Endothelial cell of umbilical vein (primary cell): Measurements from ENCODE around the gene PDE7B. TPM values are rescaled to one million over a fixed set of nuclear protein-coding genes. Genes with fewer than 3 reads are reported as not detected.

Source experiments
- BruUV-seq: library from RNA; stranded (reverse); fragments of 400-500 nt; replicated peaks from 2 replicates; lab custom pipeline; 2021; lab: Mats Ljungman, UMichigan
- CTCF ChIA-PET: fragments of 300-600, 350-600 bp; sonication (Branson Sonifier 250); formaldehyde crosslinking; loops from one replicate; lab custom pipeline; 2021; ENCODE audit warnings: antibody characterized with exemption, inconsistent platforms; lab: Charles Lee
- POLR2A ChIA-PET: fragments of 300-600, 350-600 bp; sonication (Branson Sonifier 250); formaldehyde crosslinking; loops from one replicate; lab custom pipeline; 2021; ENCODE audit warnings: antibody characterized with exemption, inconsistent platforms; lab: Charles Lee
- DNase-seq: peaks from one replicate; pipeline ENCODE4 v3.0.0-alpha.2; 2011; ENCODE audit warnings: low read depth, low spot score
- FAIRE-seq: peaks from 2 replicates; lab custom pipeline; 2011; peaks lifted over from hg19 to GRCh38; lab: Jason Lieb, UNC
- H2AFZ ChIP-seq: 2 replicates; pipeline ENCODE4 v1.6.0; 2012; ENCODE audit warnings: low read depth, low read length, control low read depth, inconsistent platforms
- H3K27ac ChIP-seq: 2 replicates; pipeline ENCODE4 v1.5.1; 2011; ENCODE audit warnings: low read depth, mild to moderate bottlenecking, control low read depth, low read length, moderate library complexity; ENCODE audit not compliant: insufficient read depth
- H3K27me3 ChIP-seq, 2 experiments: 2 replicates each; pipeline versions ENCODE4 v1.6.0 to v1.6.1; 2011; ENCODE audit warnings: low read length in 2 of 2, mixed read lengths in 1 of 2; ENCODE audit not compliant: control insufficient read depth in 2 of 2, insufficient read depth in 2 of 2
- H3K36me3 ChIP-seq, 2 experiments: 2 replicates in 1 of 2; 3 replicates in 1 of 2; pipeline ENCODE4 v1.5.1; 2011; ENCODE audit warnings: low read length in 2 of 2, mild to moderate bottlenecking in 1 of 2, moderate library complexity in 1 of 2; ENCODE audit not compliant: control insufficient read depth in 2 of 2, insufficient read depth in 2 of 2; ENCODE audit errors: extremely low read depth in 1 of 2
- H3K4me1 ChIP-seq: 3 replicates; pipeline ENCODE4 v1.5.1; 2011; ENCODE audit warnings: mild to moderate bottlenecking, low read length; ENCODE audit not compliant: control insufficient read depth, insufficient read depth; ENCODE audit errors: extremely low read depth
- H3K4me2 ChIP-seq: 2 replicates; pipeline ENCODE4 v1.6.1; 2011; ENCODE audit warnings: low read length, control low read depth, mixed read lengths; ENCODE audit not compliant: insufficient read depth
- H3K4me3 ChIP-seq, 3 experiments: fragments of 200-600 bp in 1 of 3; sonication (generic), shearing (Covaris generic) in 1 of 3; replicated peaks in 1 of 3; 2 replicates each; pipeline ENCODE4 v1.5.1; 2011 to 2016; ENCODE audit warnings: control low read depth in 3 of 3, low read length in 3 of 3, mild to moderate bottlenecking in 2 of 3, inconsistent platforms in 1 of 3, low read depth in 1 of 3, moderate library complexity in 1 of 3; ENCODE audit not compliant: insufficient read depth in 1 of 3
- H3K79me2 ChIP-seq: 2 replicates; pipeline ENCODE4 v1.6.0; 2012; ENCODE audit warnings: low read length, inconsistent platforms; ENCODE audit not compliant: control insufficient read depth, insufficient read depth
- H3K9ac ChIP-seq: replicated peaks from 2 replicates; pipeline ENCODE3; 2011; ENCODE audit warnings: low read length, control low read depth; ENCODE audit not compliant: insufficient read depth; ENCODE audit errors: extremely low read depth
- H3K9me1 ChIP-seq: replicated peaks from 3 replicates; pipeline ENCODE4 v1.6.0; 2011; ENCODE audit warnings: mild to moderate bottlenecking, low read length; ENCODE audit not compliant: control insufficient read depth, insufficient read depth; ENCODE audit errors: extremely low read depth
- H3K9me3 ChIP-seq: replicated peaks from 2 replicates; pipeline ENCODE4 v1.5.1; 2012; ENCODE audit warnings: low read length, inconsistent platforms; ENCODE audit not compliant: control insufficient read depth, insufficient read depth
- H4K20me1 ChIP-seq: replicated peaks from 2 replicates; pipeline ENCODE3; 2011; ENCODE audit warnings: mild to moderate bottlenecking, low read length; ENCODE audit not compliant: control insufficient read depth, insufficient read depth; ENCODE audit errors: extremely low read depth
- CTCF ChIP-seq, 2 donors: IDR thresholded peaks; 1 replicate in 1 of 2; 2 replicates in 1 of 2; pipeline ENCODE4 v1.5.1; 2011; ENCODE audit warnings: low read length in 2 of 2, mild to moderate bottlenecking in 2 of 2, moderate library complexity in 2 of 2, control low read depth in 1 of 2, inconsistent platforms in 1 of 2, low read depth in 1 of 2; ENCODE audit not compliant: insufficient read depth in 1 of 2; ENCODE audit errors: extremely low read depth in 1 of 2
- EZH2 ChIP-seq: IDR thresholded peaks from 2 replicates; pipeline ENCODE4 v1.6.1; 2012; ENCODE audit warnings: borderline replicate concordance, low read depth, mild to moderate bottlenecking, moderate library complexity, low read length, inconsistent platforms; ENCODE audit not compliant: severe bottlenecking
- FOS ChIP-seq: IDR thresholded peaks from 2 replicates; pipeline ENCODE4 v1.6.1; 2011; ENCODE audit warnings: mild to moderate bottlenecking, low read length, moderate library complexity, borderline replicate concordance; ENCODE audit not compliant: insufficient read depth
- GATA2 ChIP-seq: IDR thresholded peaks from 2 replicates; pipeline ENCODE4 v1.7.0; 2011; ENCODE audit warnings: low read depth, mild to moderate bottlenecking, moderate library complexity, mixed read lengths, low read length; ENCODE audit not compliant: insufficient read length, insufficient read depth
- JUN ChIP-seq: IDR thresholded peaks from 2 replicates; pipeline ENCODE4 v1.6.1; 2011; ENCODE audit warnings: borderline replicate concordance, low read depth; ENCODE audit not compliant: insufficient read length, insufficient read depth
- MAX ChIP-seq: IDR thresholded peaks from 2 replicates; pipeline ENCODE4 v1.6.1; 2011; ENCODE audit not compliant: insufficient read depth, insufficient read length
- MYC ChIP-seq: IDR thresholded peaks from one replicate; pipeline ENCODE4 v1.6.1; 2011; ENCODE audit warnings: mild to moderate bottlenecking, low read depth, low read length
- POLR2A ChIP-seq: IDR thresholded peaks from 2 replicates; pipeline ENCODE4 v1.6.1; 2012; ENCODE audit warnings: low read depth, mild to moderate bottlenecking, control low read depth, low read length
- POLR2AphosphoS5 ChIP-seq: IDR thresholded peaks from 2 replicates; pipeline ENCODE4 v1.6.1; 2012; ENCODE audit warnings: low read depth, mild to moderate bottlenecking, control low read depth, low read length, moderate library complexity; ENCODE audit not compliant: insufficient read depth
- dilution Hi-C: fragments of 300-500 bp; cut with MboI; formaldehyde crosslinking; loops from one replicate; pipeline ENCODE4 v1.15.0; 2019; ENCODE audit warnings: low sequenced_read_pairs; ENCODE audit not compliant: extremely low pct_ligation_motif_present
- intact Hi-C: fragments of 100-400 bp; cut with micrococcal nuclease; formaldehyde crosslinking; loops from one replicate; pipeline ENCODE4 v1.10.0; 2022
- polyA plus RNA-seq, 4 experiments: library from polyadenylated mRNA; depleted of rRNA in 3 of 4; stranded (reverse) in 3 of 4; unstranded in 1 of 4; fragments of >200 nt; gene quantifications; 2 replicates each; pipeline versions ENCODE4 v1.2.1 to v1.2.3, GENCODE V29; 2011 to 2012; ENCODE audit warnings: missing spikeins in 1 of 4
- total RNA-seq: library from RNA; stranded (reverse); gene quantifications from 2 replicates; pipeline ENCODE4 v1.2.3, GENCODE V29; 2021

PDE7B gene
- total and polyA plus RNA-seq, 2 donors (not counting 3 experiments of a cell fraction or from before 2014, with no cell fraction given) = 20.6 to 25.1 TPM

DNA sequence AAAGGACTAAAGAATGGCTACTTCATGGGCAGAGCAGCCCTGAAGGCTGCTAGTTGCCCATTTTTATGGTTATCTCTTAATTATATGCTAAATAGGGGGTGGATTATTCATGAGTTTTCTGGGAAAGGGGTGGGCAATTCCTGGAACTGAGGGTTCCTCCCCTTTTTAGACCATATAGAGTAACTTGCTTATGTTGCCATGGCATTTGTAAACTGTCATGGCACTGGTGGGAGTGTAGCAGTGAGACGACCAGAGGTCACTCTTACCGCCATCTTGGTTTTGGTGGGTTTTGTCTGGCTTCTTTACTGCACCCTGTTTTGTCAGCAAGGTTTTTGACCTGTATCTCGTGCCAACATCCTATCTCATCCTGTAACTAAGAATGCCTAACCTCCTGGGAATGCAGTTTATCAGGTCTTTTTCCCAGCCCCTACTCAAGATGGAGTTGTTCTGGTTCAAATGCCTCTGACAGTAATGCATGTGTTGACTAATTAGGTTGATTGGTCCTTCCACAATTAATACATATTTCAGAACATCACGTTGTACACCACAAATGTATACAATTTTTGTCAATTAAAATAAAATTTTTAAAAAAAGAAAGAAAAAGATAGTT lies 139.5 kb downstream of the PDE7B start:
- Histone ChIP-seq H3K9ac (no peak overlapping the region), H3K4me3 (no peak overlapping the region), H4K20me1 (no peaks in the 10 kb centered on the region), H3K27me3 (no peaks in the 10 kb centered on the region), H3K9me1 (no peaks in the 10 kb centered on the region), H2AFZ (no peak overlapping the region), H3K27ac (no peak overlapping the region), H3K36me3 (no peaks in the 10 kb centered on the region), H3K4me2 (no peak overlapping the region), H3K4me1 (peaks cover 17% of the 10 kb centered on the region), H3K79me2 (no peaks in the 10 kb centered on the region), H3K9me3 (no peaks in the 10 kb centered on the region)
- DNase-seq (no peak), FAIRE-seq (no peak)
- no TSS peak for BruUV-seq
- TF ChIP-seq CTCF (IDR thresholded peaks at IDR 0.05; ENCODE audit: extremely low read depth in 1 of 2, insufficient read depth in 1 of 2, low read depth in 1 of 2, low read length in 2 of 2) (no peak), MAX (no peak), FOS (no peak), POLR2AphosphoS5 (no peak), MYC (no peak), JUN (no peak), POLR2A (no peak), GATA2 (no peak), EZH2 (no peak)
- dilution Hi-C loops = no loop called here
- POLR2A ChIA-PET = no interaction called here
- intact Hi-C loops = no loop called here
- CTCF ChIA-PET = interaction anchor here (0.9 to 1.1 kb wide), 2 partner anchors 41 to 304 kb away, joined by 3 read pairs; no protein-coding TSS in a partner anchor
